WTC11 (cell line): ENCODE results near the gene CA10.

Source experiments
- E2F4 ChIP-seq: sonication (generic); formaldehyde crosslinking; IDR thresholded peaks from 2 replicates; pipeline ENCODE4 v1.8.1; 2022; ENCODE audit warnings: low read depth, mild to moderate bottlenecking, moderate library complexity, missing genetic modification reagents, borderline replicate concordance
- ELF4 ChIP-seq: sonication (generic); formaldehyde crosslinking; IDR thresholded peaks from 2 replicates; pipeline ENCODE4 v1.8.1; 2022; ENCODE audit warnings: low read depth, mild to moderate bottlenecking, moderate library complexity, missing genetic modification reagents
- ESRRA ChIP-seq: sonication (generic); formaldehyde crosslinking; IDR thresholded peaks from 2 replicates; pipeline ENCODE4 v1.8.1; 2022; ENCODE audit warnings: mild to moderate bottlenecking, missing genetic modification reagents, borderline replicate concordance
- FOXJ3 ChIP-seq: sonication (generic); formaldehyde crosslinking; IDR thresholded peaks from 2 replicates; pipeline ENCODE4 v1.9.0; 2021; ENCODE audit warnings: missing genetic modification reagents, mild to moderate bottlenecking, borderline replicate concordance
- IRF2 ChIP-seq: sonication (generic); formaldehyde crosslinking; IDR thresholded peaks from 2 replicates; pipeline ENCODE4 v1.8.0; 2022; ENCODE audit warnings: low read depth, missing genetic modification reagents, borderline replicate concordance
- MYBL2 ChIP-seq: sonication (generic); formaldehyde crosslinking; IDR thresholded peaks from 2 replicates; pipeline ENCODE4 v1.8.1; 2023; ENCODE audit warnings: mild to moderate bottlenecking, moderate library complexity, missing genetic modification reagents
- NR2C2 ChIP-seq: sonication (generic); formaldehyde crosslinking; IDR thresholded peaks from 2 replicates; pipeline ENCODE4 v1.8.0; 2022; ENCODE audit warnings: mild to moderate bottlenecking, missing genetic modification reagents
- TCF7 ChIP-seq: sonication (generic); formaldehyde crosslinking; IDR thresholded peaks from 2 replicates; pipeline ENCODE4 v1.8.0; 2022; ENCODE audit warnings: mild to moderate bottlenecking, low read depth, missing genetic modification reagents, moderate library complexity
- TF ChIP-seq, protein P1 (sequence below): fragments of 200-600 bp; IDR thresholded peaks from 2 replicates; pipeline ENCODE4 v1.8.0; 2022; ENCODE audit warnings: antibody characterized with exemption
- TF ChIP-seq, protein P2 (sequence below): sonication (generic); formaldehyde crosslinking; IDR thresholded peaks from 2 replicates; pipeline ENCODE4 v1.8.1; 2023; ENCODE audit warnings: mild to moderate bottlenecking, missing genetic modification reagents, moderate library complexity
- TF ChIP-seq, protein P3 (sequence below): sonication (generic); formaldehyde crosslinking; IDR thresholded peaks from 2 replicates; pipeline ENCODE4 v1.8.0; 2023; ENCODE audit warnings: mild to moderate bottlenecking, missing genetic modification reagents
- TF ChIP-seq, protein P4 (sequence below): sonication (generic); formaldehyde crosslinking; IDR thresholded peaks from 2 replicates; pipeline ENCODE4 v1.8.0; 2022; ENCODE audit warnings: mild to moderate bottlenecking, missing genetic modification reagents

DNA sequence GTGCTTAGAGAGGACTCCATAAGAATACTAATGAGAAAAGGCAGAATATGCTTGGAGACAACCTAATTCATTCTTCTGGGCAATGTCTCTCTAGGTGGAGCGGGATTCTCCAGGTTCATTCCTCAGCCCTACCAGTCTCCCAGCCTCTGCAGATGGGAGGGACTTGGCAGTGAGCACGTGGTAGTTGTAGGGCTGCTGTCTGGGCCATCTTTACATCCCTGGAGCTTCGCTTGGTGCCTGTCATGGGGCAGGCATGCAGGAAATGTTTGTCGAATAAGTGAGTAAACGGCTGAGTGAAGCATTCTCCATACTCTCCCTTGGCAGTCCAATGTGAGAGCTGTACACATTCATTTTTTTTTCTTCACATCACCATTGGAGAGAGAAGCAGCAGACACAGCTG is 510.7 kb downstream of the CA10 start:
- TF ChIP-seq NR2C2 (CRISPR knock-in tag): no peak
- TF ChIP-seq, protein P1, sequence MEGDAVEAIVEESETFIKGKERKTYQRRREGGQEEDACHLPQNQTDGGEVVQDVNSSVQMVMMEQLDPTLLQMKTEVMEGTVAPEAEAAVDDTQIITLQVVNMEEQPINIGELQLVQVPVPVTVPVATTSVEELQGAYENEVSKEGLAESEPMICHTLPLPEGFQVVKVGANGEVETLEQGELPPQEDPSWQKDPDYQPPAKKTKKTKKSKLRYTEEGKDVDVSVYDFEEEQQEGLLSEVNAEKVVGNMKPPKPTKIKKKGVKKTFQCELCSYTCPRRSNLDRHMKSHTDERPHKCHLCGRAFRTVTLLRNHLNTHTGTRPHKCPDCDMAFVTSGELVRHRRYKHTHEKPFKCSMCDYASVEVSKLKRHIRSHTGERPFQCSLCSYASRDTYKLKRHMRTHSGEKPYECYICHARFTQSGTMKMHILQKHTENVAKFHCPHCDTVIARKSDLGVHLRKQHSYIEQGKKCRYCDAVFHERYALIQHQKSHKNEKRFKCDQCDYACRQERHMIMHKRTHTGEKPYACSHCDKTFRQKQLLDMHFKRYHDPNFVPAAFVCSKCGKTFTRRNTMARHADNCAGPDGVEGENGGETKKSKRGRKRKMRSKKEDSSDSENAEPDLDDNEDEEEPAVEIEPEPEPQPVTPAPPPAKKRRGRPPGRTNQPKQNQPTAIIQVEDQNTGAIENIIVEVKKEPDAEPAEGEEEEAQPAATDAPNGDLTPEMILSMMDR: no peak
- no peak for TF ChIP-seq ELF4
- TF ChIP-seq ESRRA: no peak
- TF ChIP-seq E2F4 (CRISPR knock-in tag): no peak
- TF ChIP-seq TCF7 (CRISPR knock-in tag): no peak
- no peak for TF ChIP-seq MYBL2 (CRISPR knock-in tag)
- no peak for TF ChIP-seq IRF2
- TF ChIP-seq, protein P2, sequence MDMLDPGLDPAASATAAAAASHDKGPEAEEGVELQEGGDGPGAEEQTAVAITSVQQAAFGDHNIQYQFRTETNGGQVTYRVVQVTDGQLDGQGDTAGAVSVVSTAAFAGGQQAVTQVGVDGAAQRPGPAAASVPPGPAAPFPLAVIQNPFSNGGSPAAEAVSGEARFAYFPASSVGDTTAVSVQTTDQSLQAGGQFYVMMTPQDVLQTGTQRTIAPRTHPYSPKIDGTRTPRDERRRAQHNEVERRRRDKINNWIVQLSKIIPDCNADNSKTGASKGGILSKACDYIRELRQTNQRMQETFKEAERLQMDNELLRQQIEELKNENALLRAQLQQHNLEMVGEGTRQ (CRISPR knock-in tag): no peak
- TF ChIP-seq, protein P3, sequence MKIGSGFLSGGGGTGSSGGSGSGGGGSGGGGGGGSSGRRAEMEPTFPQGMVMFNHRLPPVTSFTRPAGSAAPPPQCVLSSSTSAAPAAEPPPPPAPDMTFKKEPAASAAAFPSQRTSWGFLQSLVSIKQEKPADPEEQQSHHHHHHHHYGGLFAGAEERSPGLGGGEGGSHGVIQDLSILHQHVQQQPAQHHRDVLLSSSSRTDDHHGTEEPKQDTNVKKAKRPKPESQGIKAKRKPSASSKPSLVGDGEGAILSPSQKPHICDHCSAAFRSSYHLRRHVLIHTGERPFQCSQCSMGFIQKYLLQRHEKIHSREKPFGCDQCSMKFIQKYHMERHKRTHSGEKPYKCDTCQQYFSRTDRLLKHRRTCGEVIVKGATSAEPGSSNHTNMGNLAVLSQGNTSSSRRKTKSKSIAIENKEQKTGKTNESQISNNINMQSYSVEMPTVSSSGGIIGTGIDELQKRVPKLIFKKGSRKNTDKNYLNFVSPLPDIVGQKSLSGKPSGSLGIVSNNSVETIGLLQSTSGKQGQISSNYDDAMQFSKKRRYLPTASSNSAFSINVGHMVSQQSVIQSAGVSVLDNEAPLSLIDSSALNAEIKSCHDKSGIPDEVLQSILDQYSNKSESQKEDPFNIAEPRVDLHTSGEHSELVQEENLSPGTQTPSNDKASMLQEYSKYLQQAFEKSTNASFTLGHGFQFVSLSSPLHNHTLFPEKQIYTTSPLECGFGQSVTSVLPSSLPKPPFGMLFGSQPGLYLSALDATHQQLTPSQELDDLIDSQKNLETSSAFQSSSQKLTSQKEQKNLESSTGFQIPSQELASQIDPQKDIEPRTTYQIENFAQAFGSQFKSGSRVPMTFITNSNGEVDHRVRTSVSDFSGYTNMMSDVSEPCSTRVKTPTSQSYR (CRISPR knock-in tag): no peak
- no peak for TF ChIP-seq FOXJ3 (CRISPR knock-in tag)
- TF ChIP-seq, protein P4, sequence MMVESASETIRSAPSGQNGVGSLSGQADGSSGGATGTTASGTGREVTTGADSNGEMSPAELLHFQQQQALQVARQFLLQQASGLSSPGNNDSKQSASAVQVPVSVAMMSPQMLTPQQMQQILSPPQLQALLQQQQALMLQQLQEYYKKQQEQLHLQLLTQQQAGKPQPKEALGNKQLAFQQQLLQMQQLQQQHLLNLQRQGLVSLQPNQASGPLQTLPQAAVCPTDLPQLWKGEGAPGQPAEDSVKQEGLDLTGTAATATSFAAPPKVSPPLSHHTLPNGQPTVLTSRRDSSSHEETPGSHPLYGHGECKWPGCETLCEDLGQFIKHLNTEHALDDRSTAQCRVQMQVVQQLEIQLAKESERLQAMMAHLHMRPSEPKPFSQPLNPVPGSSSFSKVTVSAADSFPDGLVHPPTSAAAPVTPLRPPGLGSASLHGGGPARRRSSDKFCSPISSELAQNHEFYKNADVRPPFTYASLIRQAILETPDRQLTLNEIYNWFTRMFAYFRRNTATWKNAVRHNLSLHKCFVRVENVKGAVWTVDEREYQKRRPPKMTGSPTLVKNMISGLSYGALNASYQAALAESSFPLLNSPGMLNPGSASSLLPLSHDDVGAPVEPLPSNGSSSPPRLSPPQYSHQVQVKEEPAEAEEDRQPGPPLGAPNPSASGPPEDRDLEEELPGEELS: no peak
